Tibial nerve (tissue), 3 donors: ENCODE results near the gene ZBED5.

ENCODE experiments used
- POLR2A ChIP-seq, 2 donors: fragments of 450-650 bp; IDR thresholded peaks; one replicate each; pipeline ENCODE4 v1.6.1; 2017; ENCODE audit warnings: antibody characterized with exemption in 2 of 2, mild to moderate bottlenecking in 2 of 2, moderate library complexity in 2 of 2
- TF ChIP-seq, protein P1 (sequence below), 5 experiments: fragments of 200-600 bp in 3 of 5; fragments of 450-650 bp in 2 of 5; sonication (generic) in 3 of 5; IDR thresholded peaks; one replicate each; pipeline ENCODE4 v1.5.1; 2016 to 2019; ENCODE audit warnings: antibody characterized with exemption in 5 of 5, mild to moderate bottlenecking in 3 of 5, moderate library complexity in 2 of 5

- TF ChIP-seq, protein P1, sequence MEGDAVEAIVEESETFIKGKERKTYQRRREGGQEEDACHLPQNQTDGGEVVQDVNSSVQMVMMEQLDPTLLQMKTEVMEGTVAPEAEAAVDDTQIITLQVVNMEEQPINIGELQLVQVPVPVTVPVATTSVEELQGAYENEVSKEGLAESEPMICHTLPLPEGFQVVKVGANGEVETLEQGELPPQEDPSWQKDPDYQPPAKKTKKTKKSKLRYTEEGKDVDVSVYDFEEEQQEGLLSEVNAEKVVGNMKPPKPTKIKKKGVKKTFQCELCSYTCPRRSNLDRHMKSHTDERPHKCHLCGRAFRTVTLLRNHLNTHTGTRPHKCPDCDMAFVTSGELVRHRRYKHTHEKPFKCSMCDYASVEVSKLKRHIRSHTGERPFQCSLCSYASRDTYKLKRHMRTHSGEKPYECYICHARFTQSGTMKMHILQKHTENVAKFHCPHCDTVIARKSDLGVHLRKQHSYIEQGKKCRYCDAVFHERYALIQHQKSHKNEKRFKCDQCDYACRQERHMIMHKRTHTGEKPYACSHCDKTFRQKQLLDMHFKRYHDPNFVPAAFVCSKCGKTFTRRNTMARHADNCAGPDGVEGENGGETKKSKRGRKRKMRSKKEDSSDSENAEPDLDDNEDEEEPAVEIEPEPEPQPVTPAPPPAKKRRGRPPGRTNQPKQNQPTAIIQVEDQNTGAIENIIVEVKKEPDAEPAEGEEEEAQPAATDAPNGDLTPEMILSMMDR (IDR thresholded peaks at IDR 0.05): no peak
- no peak for TF ChIP-seq POLR2A (IDR thresholded peaks at IDR 0.05)
Observed at GRCh38 chr11:10805741-10806140, 52.1 kb downstream of the ZBED5 start.
